Measurements from ENCODE around the gene ACTN1.

Gene ACTN1

DNA sequence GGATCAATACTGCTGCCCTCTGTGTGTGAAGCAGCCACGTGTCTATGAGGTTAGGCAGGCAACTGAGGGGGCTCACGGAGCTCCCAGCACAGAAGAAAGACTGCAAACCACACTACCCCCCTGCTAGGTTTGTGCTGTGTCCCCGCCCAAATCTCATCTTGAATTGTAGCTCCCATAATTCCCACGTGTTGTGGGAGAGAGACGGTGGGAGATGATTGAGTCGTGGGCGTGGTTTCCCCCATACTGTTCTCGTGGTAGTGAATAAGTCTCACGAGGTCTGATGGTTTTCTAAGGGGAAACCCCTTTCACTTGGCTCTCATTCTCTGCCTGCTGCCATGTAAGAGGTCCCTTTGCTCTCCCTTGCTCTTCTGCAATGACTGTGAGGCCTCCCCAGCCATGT is 68.6 kb downstream of the ACTN1 start:
- no peak overlapping the region for H3K4me3 ChIP-seq (replicated peaks; ENCODE audit: low read depth, low read length)
- TF ChIP-seq CTCF (IDR thresholded peaks at IDR 0.05; ENCODE audit: low read length, missing control alignments) = no peak
- DNase-seq (ENCODE audit: low read depth) = peak; percentile 28

DNA sequence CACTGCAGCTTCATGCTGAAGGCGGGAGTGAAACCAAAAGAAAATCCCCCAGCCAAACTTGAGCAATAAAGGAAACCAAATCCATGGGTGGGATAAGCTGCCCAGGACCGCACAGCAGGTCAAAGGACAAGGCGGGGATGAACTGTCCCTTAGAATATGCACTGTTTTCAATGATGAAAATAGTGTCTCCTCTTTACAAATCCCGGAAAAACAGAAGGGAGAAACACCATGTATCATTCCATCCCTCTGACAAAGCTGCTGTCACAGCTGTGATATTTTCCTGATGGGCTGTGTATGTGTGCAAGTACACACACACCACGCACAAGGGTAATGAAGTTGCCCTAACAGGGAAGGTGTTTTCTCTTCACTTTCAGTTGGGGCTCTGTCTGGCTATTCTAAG is 70.3 kb downstream of the ACTN1 start:
- H3K4me3 ChIP-seq (replicated peaks; ENCODE audit: low read depth, low read length) = no peak overlapping the region
- TF ChIP-seq CTCF (IDR thresholded peaks at IDR 0.05; ENCODE audit: low read length, missing control alignments) = no peak
- DNase-seq (ENCODE audit: low read depth) = no peak

DNA sequence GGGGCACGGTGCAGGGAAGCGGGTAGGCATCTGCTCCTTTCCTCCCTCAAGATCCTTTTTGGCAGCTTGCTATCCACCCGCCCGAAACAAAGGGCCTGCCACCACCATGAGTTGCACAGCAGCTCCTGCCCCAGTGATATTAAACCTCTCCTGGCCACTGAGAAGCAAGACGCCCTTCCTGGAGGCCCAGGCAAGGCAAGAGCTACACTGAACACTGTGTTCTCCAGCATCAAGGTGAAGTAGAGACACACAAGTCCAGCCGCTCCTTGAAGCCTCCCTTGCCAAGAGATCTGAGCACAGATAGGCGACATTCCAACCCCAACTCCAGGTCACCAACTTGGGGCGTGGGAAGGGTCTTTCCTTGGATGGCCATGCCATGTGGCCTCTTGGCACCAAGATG is 70.9 kb downstream of the ACTN1 start:
- no peak for TF ChIP-seq CTCF (IDR thresholded peaks at IDR 0.05; ENCODE audit: low read length, missing control alignments)
- DNase-seq (ENCODE audit: low read depth) = no peak
- no peak overlapping the region for H3K4me3 ChIP-seq (replicated peaks; ENCODE audit: low read depth, low read length)

DNA sequence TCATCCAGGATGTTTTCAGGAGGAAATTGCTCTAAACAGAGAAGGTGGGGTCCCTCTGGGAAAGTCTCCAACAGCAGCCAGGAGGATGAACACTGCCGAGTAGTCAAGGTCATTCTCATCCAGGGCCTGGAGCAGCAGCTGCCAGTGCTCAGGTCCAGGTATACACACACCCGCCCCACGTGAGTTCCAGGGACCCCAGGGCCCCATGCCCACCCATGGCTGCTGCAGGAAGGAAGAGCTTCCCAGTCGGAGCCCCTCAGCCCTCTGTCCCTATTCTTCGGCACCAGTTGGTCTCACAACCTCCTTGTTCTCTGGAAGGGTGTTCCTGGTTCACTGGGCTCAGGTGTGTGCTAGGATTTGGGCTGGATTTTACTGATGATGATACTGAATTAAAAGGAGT is 72.7 kb downstream of the ACTN1 start:
- TF ChIP-seq CTCF (IDR thresholded peaks at IDR 0.05; ENCODE audit: low read length, missing control alignments) = no peak
- no peak for DNase-seq (ENCODE audit: low read depth)
- H3K4me3 ChIP-seq (replicated peaks; ENCODE audit: low read depth, low read length) = no peak overlapping the region

GRCh38 chr14:68905107-68905895 is 73.8 kb downstream of the ACTN1 start:
- no peak overlapping the region for H3K4me3 ChIP-seq (replicated peaks; ENCODE audit: low read depth, low read length)
- TF ChIP-seq CTCF (IDR thresholded peaks at IDR 0.05; ENCODE audit: low read length, missing control alignments) = no peak
- DNase-seq (ENCODE audit: low read depth) = no peak

DNA sequence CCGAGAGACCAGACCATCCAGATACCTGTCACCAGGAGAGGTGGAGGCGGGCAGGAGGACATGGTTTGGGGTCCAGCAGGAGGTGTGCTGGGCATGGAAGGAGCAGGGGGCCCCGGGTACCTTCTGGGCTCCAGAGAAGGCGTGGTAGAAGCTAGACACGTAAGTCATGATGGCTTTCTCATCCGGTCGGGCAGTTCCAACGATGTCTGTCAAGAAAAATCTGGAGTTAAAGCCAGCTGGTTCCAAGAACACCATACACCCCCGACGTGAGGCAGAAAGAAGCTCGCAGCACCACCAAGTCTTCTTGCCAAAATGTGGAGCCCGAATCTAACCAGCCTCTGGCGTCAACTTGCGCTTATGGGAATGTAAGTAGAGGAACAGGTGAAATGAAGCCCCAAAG is 76.7 kb downstream of the ACTN1 start:
- no peak for DNase-seq (ENCODE audit: low read depth)
- H3K4me3 ChIP-seq (replicated peaks; ENCODE audit: low read depth, low read length) = no peak overlapping the region
- no peak for TF ChIP-seq CTCF (IDR thresholded peaks at IDR 0.05; ENCODE audit: low read length, missing control alignments)

DNA sequence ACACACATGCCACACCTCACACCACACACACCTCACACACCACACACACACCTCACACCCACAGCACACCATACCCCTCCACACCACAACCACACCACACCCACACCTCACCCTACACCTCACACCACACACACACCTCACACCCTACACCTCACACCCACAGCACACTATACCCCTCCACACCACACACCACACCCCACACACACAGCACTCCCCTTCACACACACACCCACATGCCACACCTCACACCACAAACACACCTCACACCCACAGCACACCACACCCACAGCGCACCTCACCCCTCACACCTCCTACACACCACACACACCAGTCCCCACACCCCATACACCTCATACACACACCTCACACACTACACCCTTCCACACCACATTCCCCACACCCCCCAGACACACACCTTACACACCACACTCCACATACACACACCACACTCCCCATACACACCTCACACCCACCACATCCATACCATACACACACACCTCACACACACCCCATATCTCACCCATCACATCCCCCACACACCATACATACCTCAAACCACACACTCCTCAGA is 80.0 kb downstream of the ACTN1 start:
- no peak overlapping the region for H3K4me3 ChIP-seq (replicated peaks; ENCODE audit: low read depth, low read length)
- TF ChIP-seq CTCF (IDR thresholded peaks at IDR 0.05; ENCODE audit: low read length, missing control alignments) = no peak
- no peak for DNase-seq (ENCODE audit: low read depth)

Measured in fibroblast of pulmonary artery (primary cell).